Stimulated activated naive B cell treated with anti-CD40 and anti-IgM and Interleukin-4, amounts not matched to agents 10 μg/mL and 1 μg/mL and 100 μg/mL, for 72 hours (primary cell): ENCODE results near the gene USP17L19.
"Not testable (repeated sequence)": the region's sequence is repeated elsewhere in the genome, so short reads cannot be mapped to it uniquely, and the experiment has no call there.

Source experiments
- ATAC-seq, 2 donors: fragments of 150-1000 bp; cut with Tn5 transposase; replicated peaks; 2 replicates each; pipeline ENCODE4 v1.10.0; 2021; ENCODE audit warnings: moderate library complexity in 1 of 2
- DNase-seq: peaks from one replicate; pipeline ENCODE4 v3.0.0; 2021
- H3K27ac Mint-ChIP-seq: one replicate; pipeline ENCODE4 v1.8.0; 2022; ENCODE audit warnings: mild to moderate bottlenecking, mixed read lengths
- H3K27me3 Mint-ChIP-seq, 2 donors: one replicate each; pipeline ENCODE4 v1.8.0; 2022; ENCODE audit warnings: mixed read lengths in 2 of 2
- H3K36me3 Mint-ChIP-seq, 2 donors: one replicate each; pipeline ENCODE4 v1.8.0; 2022; ENCODE audit warnings: mixed read lengths in 2 of 2, mild to moderate bottlenecking in 1 of 2
- H3K4me1 Mint-ChIP-seq, 2 donors: one replicate each; pipeline ENCODE4 v1.8.0; 2022; ENCODE audit warnings: mixed read lengths in 2 of 2, mild to moderate bottlenecking in 1 of 2
- H3K4me3 Mint-ChIP-seq, 2 donors: one replicate each; pipeline ENCODE4 v1.8.0; 2022; ENCODE audit warnings: mild to moderate bottlenecking in 2 of 2, mixed read lengths in 2 of 2, moderate library complexity in 1 of 2
- H3K9me3 Mint-ChIP-seq, 2 donors: one replicate each; pipeline ENCODE4 v1.8.0; 2022; ENCODE audit warnings: mixed read lengths in 2 of 2, mild to moderate bottlenecking in 1 of 2

The USP17L19 gene

GRCh38 chr4:9253078-9253477 lies at the start of gene USP17L19:
Gene USP17L19 (plus strand): TSS chr4:9253378. CDS start chr4:9253378, 0 bp downstream.
- H3K27ac Mint-ChIP-seq, H3K27me3 Mint-ChIP-seq, H3K4me3 Mint-ChIP-seq, ATAC-seq, H3K36me3 Mint-ChIP-seq, H3K9me3 Mint-ChIP-seq, DNase-seq, H3K4me1 Mint-ChIP-seq: not testable (repeated sequence)

- not testable (repeated sequence) for H3K4me3 Mint-ChIP-seq, H3K4me1 Mint-ChIP-seq, H3K9me3 Mint-ChIP-seq, DNase-seq, ATAC-seq, H3K27ac Mint-ChIP-seq, H3K27me3 Mint-ChIP-seq, H3K36me3 Mint-ChIP-seq
Observed at GRCh38 chr4:9210357-9210756, 42.8 kb upstream of the USP17L19 start, which contains the start of gene USP17L10. Gene USP17L10 (plus strand): TSS chr4:9210657. CDS start chr4:9210657, 0 bp downstream.

- H3K4me3 Mint-ChIP-seq, H3K27ac Mint-ChIP-seq, DNase-seq, ATAC-seq, H3K27me3 Mint-ChIP-seq, H3K9me3 Mint-ChIP-seq, H3K4me1 Mint-ChIP-seq, H3K36me3 Mint-ChIP-seq: not testable (repeated sequence)
Observed at GRCh38 chr4:9214701-9215100, 38.5 kb upstream of the USP17L19 start.

GRCh38 chr4:9215105-9215504 lies 38.1 kb upstream of the USP17L19 start, which contains the start of gene USP17L11:
Gene USP17L11 (plus strand): TSS chr4:9215405. CDS start chr4:9215405, 0 bp downstream.
- not testable (repeated sequence) for H3K27ac Mint-ChIP-seq, H3K9me3 Mint-ChIP-seq, H3K4me1 Mint-ChIP-seq, DNase-seq, H3K36me3 Mint-ChIP-seq, H3K4me3 Mint-ChIP-seq, ATAC-seq, H3K27me3 Mint-ChIP-seq

- not testable (repeated sequence) for H3K36me3 Mint-ChIP-seq, H3K4me1 Mint-ChIP-seq, H3K27ac Mint-ChIP-seq, ATAC-seq, DNase-seq, H3K27me3 Mint-ChIP-seq, H3K4me3 Mint-ChIP-seq, H3K9me3 Mint-ChIP-seq
Observed at GRCh38 chr4:9219852-9220251, 33.3 kb upstream of the USP17L19 start, which contains the start of gene USP17L12. Gene USP17L12 (plus strand): TSS chr4:9220152. CDS start chr4:9220152, 0 bp downstream.

GRCh38 chr4:9224596-9224995 lies 28.6 kb upstream of the USP17L19 start, which contains the start of gene USP17L13:
Gene USP17L13 (plus strand): TSS chr4:9224896. CDS start chr4:9224896, 0 bp downstream.
- H3K4me1 Mint-ChIP-seq, DNase-seq, H3K9me3 Mint-ChIP-seq, H3K36me3 Mint-ChIP-seq, H3K27ac Mint-ChIP-seq, H3K4me3 Mint-ChIP-seq, H3K27me3 Mint-ChIP-seq, ATAC-seq: not testable (repeated sequence)

- H3K4me3 Mint-ChIP-seq, H3K27ac Mint-ChIP-seq, H3K4me1 Mint-ChIP-seq, DNase-seq, ATAC-seq, H3K27me3 Mint-ChIP-seq, H3K9me3 Mint-ChIP-seq, H3K36me3 Mint-ChIP-seq: not testable (repeated sequence)
Observed at GRCh38 chr4:9230249-9230648, 22.9 kb upstream of the USP17L19 start.

- ATAC-seq, DNase-seq, H3K27me3 Mint-ChIP-seq, H3K36me3 Mint-ChIP-seq, H3K4me3 Mint-ChIP-seq, H3K4me1 Mint-ChIP-seq, H3K27ac Mint-ChIP-seq, H3K9me3 Mint-ChIP-seq: not testable (repeated sequence)
Observed at GRCh38 chr4:9234085-9234484, 19.1 kb upstream of the USP17L19 start, which contains the start of gene USP17L15. Gene USP17L15 (plus strand): TSS chr4:9234385. CDS start chr4:9234385, 0 bp downstream.

GRCh38 chr4:9238461-9238860 lies 14.7 kb upstream of the USP17L19 start:
- DNase-seq, H3K27ac Mint-ChIP-seq, H3K27me3 Mint-ChIP-seq, ATAC-seq, H3K4me3 Mint-ChIP-seq, H3K4me1 Mint-ChIP-seq, H3K9me3 Mint-ChIP-seq, H3K36me3 Mint-ChIP-seq: not testable (repeated sequence)

- DNase-seq, H3K4me3 Mint-ChIP-seq, H3K27me3 Mint-ChIP-seq, ATAC-seq, H3K9me3 Mint-ChIP-seq, H3K4me1 Mint-ChIP-seq, H3K27ac Mint-ChIP-seq, H3K36me3 Mint-ChIP-seq: not testable (repeated sequence)
Observed at GRCh38 chr4:9243579-9243978, 9.6 kb upstream of the USP17L19 start, which contains the start of gene USP17L17. Gene USP17L17 (plus strand): TSS chr4:9243879. CDS start chr4:9243879, 0 bp downstream.

- not testable (repeated sequence) for H3K4me3 Mint-ChIP-seq, DNase-seq, H3K4me1 Mint-ChIP-seq, H3K9me3 Mint-ChIP-seq, H3K27me3 Mint-ChIP-seq, ATAC-seq, H3K36me3 Mint-ChIP-seq, H3K27ac Mint-ChIP-seq
Observed at GRCh38 chr4:9247953-9248680, 5.1 kb upstream of the USP17L19 start, which contains the start of gene USP17L18. Gene USP17L18 (plus strand): TSS chr4:9248630. CDS start chr4:9248630, 0 bp downstream.

- H3K4me1 Mint-ChIP-seq, H3K27me3 Mint-ChIP-seq, H3K4me3 Mint-ChIP-seq: not testable (repeated sequence)
Observed at GRCh38 chr4:9257824-9258223, 4.6 kb downstream of the USP17L19 start, which contains the start of gene USP17L20. Gene USP17L20 (plus strand): TSS chr4:9258124. CDS start chr4:9258124, 0 bp downstream.

GRCh38 chr4:9262572-9262971 lies 9.4 kb downstream of the USP17L19 start, which contains the start of gene USP17L21:
Gene USP17L21 (plus strand): TSS chr4:9262872. CDS start chr4:9262872, 0 bp downstream.
- not testable (repeated sequence) for H3K36me3 Mint-ChIP-seq, H3K9me3 Mint-ChIP-seq, H3K27ac Mint-ChIP-seq, H3K27me3 Mint-ChIP-seq, H3K4me1 Mint-ChIP-seq, DNase-seq, H3K4me3 Mint-ChIP-seq, ATAC-seq

More at GRCh38 chr4:9257824-9258223, 4.6 kb downstream of the USP17L19 start, which contains the start of gene USP17L20:
- H3K36me3 Mint-ChIP-seq, ATAC-seq, H3K27ac Mint-ChIP-seq, H3K9me3 Mint-ChIP-seq, DNase-seq: not testable (repeated sequence)

GRCh38 chr4:9267319-9267718 lies 14.1 kb downstream of the USP17L19 start, which contains the start of gene USP17L22:
Gene USP17L22 (plus strand): TSS chr4:9267619. CDS start chr4:9267619, 0 bp downstream.
- not testable (repeated sequence) for H3K36me3 Mint-ChIP-seq, ATAC-seq, H3K9me3 Mint-ChIP-seq, H3K27ac Mint-ChIP-seq, DNase-seq, H3K27me3 Mint-ChIP-seq, H3K4me3 Mint-ChIP-seq, H3K4me1 Mint-ChIP-seq

GRCh38 chr4:9271719-9272118 lies 18.5 kb downstream of the USP17L19 start:
- ATAC-seq, H3K4me1 Mint-ChIP-seq, H3K27ac Mint-ChIP-seq, H3K27me3 Mint-ChIP-seq, H3K9me3 Mint-ChIP-seq, H3K4me3 Mint-ChIP-seq, H3K36me3 Mint-ChIP-seq: not testable (repeated sequence)
- DNase-seq = peak; percentile 2
